ENCODE data around the gene SEMA6A.
A peak's percentile ranks its signal among the peaks of the same experiment; 100 is the strongest.

Gene SEMA6A

GRCh38 chr5:116437922-116438578 is 136.6 kb downstream of the SEMA6A start:
- DNase-seq (ENCODE audit: low spot score), result no peak

DNA sequence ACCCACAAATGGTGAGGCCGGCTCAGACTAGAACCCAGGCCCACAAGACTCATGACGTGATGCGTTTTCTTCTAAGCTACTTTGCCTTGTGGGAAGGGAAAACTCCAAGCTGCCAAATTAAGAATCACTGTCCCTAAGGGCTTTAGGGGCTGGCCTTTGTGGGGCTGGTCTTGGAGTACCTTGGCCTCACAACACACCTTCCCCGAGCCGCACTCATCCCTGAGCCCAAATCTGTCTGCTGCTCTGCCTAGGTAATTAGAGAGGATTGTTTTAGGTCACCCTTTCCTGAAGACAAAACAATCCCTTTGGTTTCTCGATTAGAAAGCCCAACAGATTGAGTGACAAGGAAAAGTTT is 137.3 kb downstream of the SEMA6A start:
- no peak for DNase-seq (ENCODE audit: low spot score)

GRCh38 chr5:116436674-116437350 is 137.8 kb downstream of the SEMA6A start:
- DNase-seq (ENCODE audit: low spot score), result no peak

GRCh38 chr5:116428966-116429365 is 145.7 kb downstream of the SEMA6A start:
- DNase-seq (ENCODE audit: low spot score), result no peak

DNA sequence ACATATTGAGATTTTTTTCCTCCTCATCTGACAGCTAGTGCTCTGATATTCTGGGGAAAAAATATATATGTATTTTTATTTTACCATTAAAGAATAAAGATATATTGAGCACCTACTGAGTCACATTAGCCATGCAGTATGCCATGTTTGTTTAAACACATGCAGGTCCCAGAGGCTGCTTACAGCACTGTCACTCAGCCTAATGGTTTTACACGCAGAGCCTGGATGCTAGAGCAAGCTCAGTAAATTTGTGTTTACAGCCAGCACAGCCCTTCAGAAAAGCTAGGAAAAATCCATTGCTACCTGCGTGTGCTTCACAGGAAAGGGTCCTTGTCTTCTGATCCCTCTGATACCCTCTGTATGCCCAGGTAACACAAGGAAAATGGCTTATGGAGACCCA is 146.2 kb downstream of the SEMA6A start:
- no peak for DNase-seq (ENCODE audit: low spot score)

- DNase-seq (ENCODE audit: low spot score), result no peak
Measured at GRCh38 chr5:116424951-116425350, 149.7 kb downstream of the SEMA6A start.

GRCh38 chr5:116424258-116424615 is 150.4 kb downstream of the SEMA6A start:
- no peak for DNase-seq (ENCODE audit: low spot score)

- no peak for DNase-seq (ENCODE audit: low spot score)
Measured at GRCh38 chr5:116423587-116424257, 150.9 kb downstream of the SEMA6A start.

DNA sequence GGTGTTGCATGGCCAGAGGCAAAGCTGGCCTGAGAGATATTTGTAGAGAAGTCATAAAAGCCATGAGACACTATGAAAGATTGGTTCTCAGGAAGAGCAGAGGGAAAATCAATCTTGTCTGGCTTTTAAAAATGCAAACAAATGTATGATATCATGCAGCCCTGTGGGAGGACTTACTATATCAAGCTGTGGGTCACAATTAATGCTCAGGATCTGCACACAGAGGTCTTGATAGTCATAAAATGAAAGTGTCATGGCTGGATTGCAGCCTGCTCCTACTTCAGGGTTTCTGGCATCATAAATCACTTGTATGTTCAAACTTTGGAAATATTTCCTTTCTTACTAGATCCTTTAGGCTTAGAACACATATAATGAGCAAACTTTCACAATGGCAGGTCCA is 151.5 kb downstream of the SEMA6A start:
- no peak for DNase-seq (ENCODE audit: low spot score)

DNA sequence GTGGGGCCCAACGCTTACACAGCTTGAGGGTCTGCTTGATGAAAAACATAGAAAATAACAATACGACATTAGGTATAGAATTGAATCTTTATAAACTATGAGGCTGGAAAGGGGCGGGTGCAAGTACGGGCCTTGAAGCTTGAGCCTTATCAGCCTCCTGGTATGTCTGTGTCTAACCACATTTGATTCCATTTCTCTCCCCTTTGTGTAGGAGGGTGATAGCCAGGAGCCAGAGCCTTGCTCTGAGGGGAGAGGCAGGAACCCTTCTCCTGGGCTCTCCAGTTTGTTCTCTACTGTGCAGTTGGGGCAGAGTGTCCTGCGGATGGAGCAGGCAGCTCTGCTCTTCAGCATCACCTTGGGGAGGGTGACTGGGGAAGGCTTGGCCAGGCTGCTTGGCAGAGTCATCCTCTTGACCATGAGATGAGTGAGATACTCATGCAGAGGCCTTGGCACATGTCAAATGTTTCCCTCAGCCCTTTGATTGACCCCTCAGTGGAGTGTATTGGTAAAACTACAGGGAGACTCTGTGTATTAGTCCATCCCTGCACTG is 153.5 kb downstream of the SEMA6A start:
- DNase-seq (ENCODE audit: low spot score), result no peak

DNA sequence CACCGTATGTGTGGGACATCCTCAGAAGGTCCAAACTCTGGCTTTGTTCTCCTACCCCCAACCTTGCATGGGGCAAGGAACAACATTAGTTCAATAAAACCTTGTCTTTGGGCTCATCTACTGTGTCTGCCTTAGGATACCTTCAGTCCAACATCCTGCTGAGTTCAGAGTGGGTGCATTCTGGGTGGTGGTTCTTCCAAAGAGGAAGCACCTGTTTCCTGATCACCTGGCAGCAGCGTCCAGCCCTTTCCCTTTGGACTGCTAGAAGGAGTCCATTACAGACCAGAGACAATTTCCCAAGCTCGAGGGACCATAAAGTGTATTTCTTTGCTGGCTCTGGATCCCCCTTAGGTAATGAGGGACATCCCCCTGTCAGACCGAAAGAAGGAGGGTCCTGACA is 154.1 kb downstream of the SEMA6A start:
- peak; percentile 7 for DNase-seq (ENCODE audit: low spot score)

DNA sequence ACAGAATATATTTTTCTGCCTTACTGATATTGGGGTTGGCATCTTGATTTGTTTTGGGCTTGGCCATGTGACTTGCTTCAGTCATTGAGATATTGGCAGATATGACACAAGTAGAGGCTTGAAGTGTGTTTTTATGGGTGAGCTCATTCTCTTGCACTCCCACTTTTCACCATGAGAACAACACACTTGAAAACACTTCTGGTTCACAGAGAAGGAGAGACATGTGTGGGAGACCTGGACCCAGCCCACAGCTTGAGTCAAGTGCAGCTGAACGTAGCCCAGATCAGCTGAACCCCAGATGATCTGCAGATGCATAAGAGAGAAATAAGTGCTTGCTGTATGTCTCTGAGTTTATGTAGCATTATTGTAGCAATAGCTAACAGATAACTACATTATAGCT is 155.4 kb downstream of the SEMA6A start:
- no peak for DNase-seq (ENCODE audit: low spot score)

GRCh38 chr5:116418774-116419173 is 155.8 kb downstream of the SEMA6A start:
- no peak for DNase-seq (ENCODE audit: low spot score)

DNA sequence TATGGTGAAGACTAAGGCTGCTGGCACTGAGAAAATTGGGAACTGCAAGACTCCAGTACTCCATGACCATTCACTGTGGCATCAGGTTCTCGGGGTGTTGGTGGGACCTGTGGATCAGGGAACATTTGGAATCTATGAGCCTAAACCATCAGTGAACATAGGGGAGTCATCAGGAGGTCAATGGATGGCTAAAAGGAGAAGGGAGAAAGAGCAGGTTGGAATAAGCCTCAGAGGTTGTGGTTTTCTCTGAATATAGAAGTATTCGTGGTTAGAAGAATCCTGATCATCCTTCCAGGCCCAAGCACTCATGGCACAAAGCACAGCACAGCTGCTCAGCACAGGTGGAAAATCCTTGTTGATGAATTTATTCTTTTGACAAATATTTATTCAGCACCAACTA is 156.6 kb downstream of the SEMA6A start:
- no peak for DNase-seq (ENCODE audit: low spot score)

GRCh38 chr5:116415989-116416388 is 158.6 kb downstream of the SEMA6A start:
- DNase-seq (ENCODE audit: low spot score), result no peak

DNA sequence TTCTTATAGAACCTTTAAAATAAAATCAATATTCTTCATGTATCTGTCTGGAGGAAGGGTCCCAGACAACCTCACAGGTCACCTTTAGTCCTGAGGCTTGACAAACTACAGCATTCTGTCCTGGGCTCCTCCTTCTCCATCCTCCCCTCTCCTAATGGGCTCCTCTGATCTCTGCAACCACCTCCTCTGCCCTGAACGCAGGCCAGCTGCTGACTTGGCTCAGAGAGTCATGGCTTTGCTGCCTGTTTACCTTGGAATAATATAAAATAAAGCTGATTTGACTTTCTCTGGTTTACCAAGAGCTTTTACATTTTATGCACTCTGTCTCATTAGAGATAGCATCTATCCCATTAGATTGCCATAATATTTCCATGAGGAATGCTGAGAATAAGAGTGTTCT is 159.4 kb downstream of the SEMA6A start:
- DNase-seq (ENCODE audit: low spot score), result no peak

GRCh38 chr5:116411101-116411571 is 163.5 kb downstream of the SEMA6A start:
- no peak for DNase-seq (ENCODE audit: low spot score)

- no peak for DNase-seq (ENCODE audit: low spot score)
Measured at GRCh38 chr5:116410336-116410890, 164.2 kb downstream of the SEMA6A start.

DNA sequence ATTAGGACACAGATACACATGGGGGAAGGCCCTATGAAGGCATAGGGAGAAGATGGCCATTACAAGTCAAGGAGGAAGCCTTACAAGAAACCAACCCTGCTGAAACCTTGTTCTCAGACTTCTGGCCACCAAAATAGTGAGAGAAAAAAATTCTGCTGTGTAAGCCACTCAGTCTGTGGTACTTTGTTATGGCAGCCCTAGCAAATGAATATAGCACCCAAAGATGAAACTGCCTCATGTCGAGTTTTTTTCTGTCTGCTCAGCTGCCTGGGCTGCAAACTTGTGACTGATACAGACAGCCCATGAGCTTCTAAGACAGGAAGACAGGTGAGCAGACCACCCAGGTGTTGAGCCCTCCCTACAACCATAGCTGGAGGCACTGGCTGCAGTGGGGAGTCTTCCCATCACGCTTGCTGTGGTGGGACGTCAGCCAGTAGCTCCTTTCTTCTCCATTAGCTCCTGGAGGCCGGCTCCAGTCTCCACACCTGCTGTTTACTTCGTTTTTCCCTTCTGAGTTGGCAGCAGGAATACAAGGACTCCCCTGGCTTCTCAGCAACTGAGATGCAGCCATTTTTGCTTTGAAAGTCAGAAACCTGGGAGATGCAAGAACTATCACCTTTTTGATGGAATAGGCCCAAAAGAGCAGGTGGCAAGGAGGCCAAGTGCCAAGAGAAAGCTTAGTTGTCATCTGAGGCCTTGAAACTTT is 164.9 kb downstream of the SEMA6A start:
- DNase-seq (ENCODE audit: low spot score), result no peak

- no peak for DNase-seq (ENCODE audit: low spot score)
Measured at GRCh38 chr5:116406306-116407041, 168.1 kb downstream of the SEMA6A start.

DNA sequence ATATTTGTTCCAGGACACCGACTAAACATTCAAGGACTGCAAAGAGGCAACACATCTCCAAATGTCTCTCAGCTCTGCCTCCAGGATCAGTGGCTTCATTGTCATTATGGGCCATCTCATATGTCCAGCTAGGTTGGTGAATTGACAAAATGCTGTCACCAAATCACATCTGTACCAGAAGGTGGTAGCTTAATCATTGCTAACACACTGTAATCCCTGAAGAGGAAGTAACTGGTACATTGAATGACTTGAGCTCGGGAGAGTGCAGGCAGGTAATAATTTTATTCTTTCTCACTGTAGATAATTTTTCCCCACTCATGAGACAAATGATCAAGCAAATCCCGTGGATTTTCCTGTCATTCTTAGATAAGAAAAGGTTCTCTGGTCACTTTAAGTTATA is 169.8 kb downstream of the SEMA6A start:
- DNase-seq (ENCODE audit: low spot score), result no peak

GRCh38 chr5:116404016-116404415 is 170.6 kb downstream of the SEMA6A start:
- no peak for DNase-seq (ENCODE audit: low spot score)
